Activated CD4-positive, alpha-beta T cell treated with anti-CD3 and anti-CD28 coated beads for 1 hour (primary cell): Measurements from ENCODE around the gene PIP5K1C.
A peak's percentile ranks its signal among the peaks of the same experiment; 100 is the strongest.
"Not testable (repeated sequence)": the region's sequence is repeated elsewhere in the genome, so short reads cannot be mapped to it uniquely, and the experiment has no call there.

Experiments
- DNase-seq: peaks from one replicate; pipeline ENCODE4 v3.0.0-alpha.2; 2020

PIP5K1C gene

GRCh38 chr19:3673506-3674439, 26.5 kb downstream of the PIP5K1C start:
- no peak for DNase-seq

GRCh38 chr19:3672993-3673392, 27.3 kb downstream of the PIP5K1C start:
- DNase-seq = no peak

GRCh38 chr19:3672575-3672948, 27.7 kb downstream of the PIP5K1C start:
- DNase-seq = no peak

- no peak for DNase-seq
Measured at GRCh38 chr19:3671680-3672574, 28.3 kb downstream of the PIP5K1C start.

GRCh38 chr19:3670796-3671679, 29.2 kb downstream of the PIP5K1C start:
- no peak for DNase-seq

- DNase-seq = no peak
Measured at GRCh38 chr19:3669947-3670795, 30.1 kb downstream of the PIP5K1C start.

- DNase-seq = no peak
Measured at GRCh38 chr19:3669082-3669946, 31.0 kb downstream of the PIP5K1C start.

- no peak for DNase-seq
Measured at GRCh38 chr19:3668331-3669081, 31.8 kb downstream of the PIP5K1C start.

GRCh38 chr19:3667766-3668165, 32.5 kb downstream of the PIP5K1C start:
- no peak for DNase-seq

GRCh38 chr19:3667037-3667638, 33.1 kb downstream of the PIP5K1C start:
- DNase-seq = no peak

- not testable (repeated sequence) for DNase-seq
Measured at GRCh38 chr19:3666545-3666856, 33.8 kb downstream of the PIP5K1C start.

GRCh38 chr19:3665681-3666544, 34.4 kb downstream of the PIP5K1C start:
- peak; percentile 69 for DNase-seq

- no peak for DNase-seq
Measured at GRCh38 chr19:3664879-3665642, 35.2 kb downstream of the PIP5K1C start.

- DNase-seq = no peak
Measured at GRCh38 chr19:3663838-3664237, 36.4 kb downstream of the PIP5K1C start.

- no peak for DNase-seq
Measured at GRCh38 chr19:3661284-3662238, 38.7 kb downstream of the PIP5K1C start.

GRCh38 chr19:3660493-3661219, 39.6 kb downstream of the PIP5K1C start:
- no peak for DNase-seq
